ENCODE results near the gene C20orf141.

- no peak for TF ChIP-seq POLR2AphosphoS5 (IDR thresholded peaks at IDR 0.05; ENCODE audit: borderline replicate concordance, low read depth, low read length)
- no peak for TF ChIP-seq EZH2 (IDR thresholded peaks at IDR 0.05)
These were observed 15.5 kb upstream of the C20orf141 start for GRCh38 chr20:2799271-2799670.

All from SK-N-MC (cell line).